Trophoblast cell (in vitro differentiated cells and primary cell): Measurements from ENCODE around the gene RPTOR.

Experiments
- DNase-seq, 2 donors: peaks; one replicate each; pipeline ENCODE4 v3.0.0-alpha.2; 2016
- H2AFZ ChIP-seq: 2 replicates; pipeline ENCODE4 v1.6.1; 2013; ENCODE audit warnings: low read length, moderate library complexity, mild to moderate bottlenecking; ENCODE audit not compliant: insufficient read depth, poor library complexity
- H2AK5ac ChIP-seq: 2 replicates; pipeline ENCODE4 v1.6.1; 2013; ENCODE audit warnings: mild to moderate bottlenecking, low read length
- H2BK120ac ChIP-seq: 2 replicates; pipeline ENCODE4 v1.6.1; 2013; ENCODE audit warnings: low read length, mild to moderate bottlenecking, moderate library complexity; ENCODE audit not compliant: insufficient read depth, poor library complexity
- H2BK12ac ChIP-seq: 2 replicates; pipeline ENCODE4 v1.6.1; 2013; ENCODE audit warnings: mild to moderate bottlenecking, low read length, moderate library complexity
- H2BK5ac ChIP-seq: 2 replicates; pipeline ENCODE4 v1.6.1; 2013; ENCODE audit warnings: low read length, low read depth, moderate library complexity, mild to moderate bottlenecking; ENCODE audit not compliant: poor library complexity
- H3K14ac ChIP-seq: 2 replicates; pipeline ENCODE4 v1.6.1; 2013; ENCODE audit warnings: mild to moderate bottlenecking, low read length
- H3K18ac ChIP-seq: 2 replicates; pipeline ENCODE4 v1.6.1; 2013; ENCODE audit warnings: mild to moderate bottlenecking, low read length
- H3K23ac ChIP-seq: 2 replicates; pipeline ENCODE4 v1.6.1; 2013; ENCODE audit warnings: low read length
- H3K27ac ChIP-seq: 2 replicates; pipeline ENCODE4 v1.5.1; 2013; ENCODE audit warnings: low read depth, mild to moderate bottlenecking, inconsistent platforms, low read length, moderate library complexity
- H3K27me3 ChIP-seq: 2 replicates; pipeline ENCODE4 v1.6.1; 2013; ENCODE audit warnings: inconsistent platforms, mild to moderate bottlenecking, low read length, moderate library complexity; ENCODE audit not compliant: insufficient read depth
- H3K36me3 ChIP-seq, 2 experiments: 1 replicate in 1 of 2; 2 replicates in 1 of 2; pipeline ENCODE4 v1.6.1; 2013; ENCODE audit warnings: low read length in 2 of 2, mild to moderate bottlenecking in 2 of 2, moderate library complexity in 1 of 2; ENCODE audit not compliant: insufficient read depth in 2 of 2, control insufficient read depth in 1 of 2
- H3K4ac ChIP-seq: 2 replicates; pipeline ENCODE4 v1.6.1; 2013; ENCODE audit warnings: low read depth, mild to moderate bottlenecking, low read length, moderate library complexity
- H3K4me1 ChIP-seq, 2 experiments: 1 replicate in 1 of 2; 2 replicates in 1 of 2; pipeline ENCODE4 v1.6.1; 2013; ENCODE audit warnings: low read length in 2 of 2, mild to moderate bottlenecking in 2 of 2, moderate library complexity in 1 of 2; ENCODE audit not compliant: insufficient read depth in 2 of 2, control insufficient read depth in 1 of 2
- H3K4me2 ChIP-seq: 2 replicates; pipeline ENCODE4 v1.6.1; 2013; ENCODE audit warnings: inconsistent platforms, mild to moderate bottlenecking, low read length, moderate library complexity
- H3K4me3 ChIP-seq: 2 replicates; pipeline ENCODE4 v1.5.1; 2013; ENCODE audit warnings: mild to moderate bottlenecking, low read depth, low read length, inconsistent platforms
- H3K79me1 ChIP-seq: one replicate; pipeline ENCODE4 v1.6.1; 2013; ENCODE audit warnings: low read length
- H3K79me2 ChIP-seq: 2 replicates; pipeline ENCODE4 v1.6.1; 2013; ENCODE audit warnings: low read length, mild to moderate bottlenecking; ENCODE audit not compliant: control insufficient read depth, insufficient read depth, poor library complexity
- H3K9ac ChIP-seq: 2 replicates; pipeline ENCODE4 v1.6.1; 2013; ENCODE audit warnings: mild to moderate bottlenecking, low read length
- H3K9me3 ChIP-seq: 2 replicates; pipeline ENCODE4 v1.6.1; 2013; ENCODE audit warnings: low read depth, mild to moderate bottlenecking, control low read depth, inconsistent platforms, low read length; ENCODE audit not compliant: insufficient read depth
- H4K12ac ChIP-seq: 2 replicates; pipeline ENCODE4 v1.6.1; 2013; ENCODE audit warnings: low read depth, mild to moderate bottlenecking, low read length, moderate library complexity
- H4K8ac ChIP-seq: 2 replicates; pipeline ENCODE4 v1.6.1; 2013; ENCODE audit warnings: low read depth, mild to moderate bottlenecking, low read length, moderate library complexity
- H4K91ac ChIP-seq: one replicate; pipeline ENCODE4 v1.6.1; 2013; ENCODE audit warnings: low read depth, mild to moderate bottlenecking, low read length, moderate library complexity
- WGBS: extraction: QIAGEN DNeasy Blood & Tissue Kit; methylation state at CpG from one replicate; pipeline ENCODE4 v1.1.7; 2013; ENCODE audit warnings: missing lambda C conversion rate; ENCODE audit not compliant: insufficient read length, insufficient coverage; ENCODE audit errors: extremely low coverage; 5-methylcytosine and 5-hydroxymethylcytosine counted together

Gene RPTOR

DNA sequence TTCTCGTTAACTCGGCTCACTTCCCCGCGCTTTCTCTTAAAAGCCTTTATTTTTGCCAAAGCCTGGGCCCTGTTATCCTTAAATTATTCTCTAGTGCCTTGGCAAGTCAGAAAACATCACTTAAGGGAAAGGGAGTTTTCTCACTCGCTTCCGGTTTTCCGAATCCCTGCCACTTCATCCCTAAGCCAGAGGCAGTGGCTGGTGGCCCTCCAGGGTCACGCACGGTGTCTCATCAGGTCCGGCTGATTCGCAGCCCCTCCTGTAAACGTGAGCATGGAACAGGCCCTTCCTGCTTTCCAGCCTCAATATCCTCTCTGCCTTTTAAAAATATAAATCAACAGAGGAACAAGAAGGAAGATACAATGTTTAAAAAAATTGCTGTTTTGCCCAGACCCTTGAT, 304.5 kb downstream of the RPTOR start:
- Histone ChIP-seq H3K79me1 (no peaks in the 10 kb centered on the region), H3K4me1 (peaks cover 5 to 7% of the 10 kb centered on the region in 2 experiments), H2BK12ac (no peak overlapping the region), H2AFZ (no peak overlapping the region), H4K91ac (no peak overlapping the region), H3K36me3 (peaks cover 7 to 16% of the 10 kb centered on the region in 2 experiments), H3K27me3 (no peaks in the 10 kb centered on the region), H3K14ac (no peak overlapping the region), H3K23ac (no peak overlapping the region), H3K9ac (no peak overlapping the region), H2AK5ac (no peak overlapping the region), H3K9me3 (peaks cover 4% of the 10 kb centered on the region), H3K4me3 (no peak overlapping the region), H3K27ac (no peak overlapping the region), H4K8ac (no peak overlapping the region), H3K18ac (no peak overlapping the region), H2BK5ac (no peak overlapping the region), H3K4me2 (no peak overlapping the region), H4K12ac (no peak overlapping the region), H3K79me2 (no peaks in the 10 kb centered on the region), H3K4ac (no peak overlapping the region), H2BK120ac (no peak overlapping the region)
- no CpG with 5 or more reads among the region's 12 CpGs for WGBS
- DNase-seq, result no peak

DNA sequence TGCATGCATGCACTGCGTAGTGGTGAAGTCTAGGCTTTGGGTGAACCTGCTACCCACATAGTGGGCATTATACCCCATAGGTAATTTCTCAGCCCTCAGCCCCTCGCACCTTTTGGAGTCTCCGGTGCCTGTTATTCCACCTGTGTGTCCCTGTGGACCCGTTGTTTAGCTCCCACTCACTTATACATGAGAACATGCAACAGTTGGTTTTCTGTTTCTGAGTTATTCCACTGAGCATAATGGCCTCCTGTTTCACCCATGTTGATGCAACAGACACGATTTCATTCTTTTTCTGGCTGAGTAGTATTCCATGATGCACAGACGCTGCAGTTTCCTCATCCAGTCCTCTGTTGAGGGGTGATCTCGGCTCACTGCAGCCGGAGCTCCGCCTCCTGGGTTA, 305.5 kb downstream of the RPTOR start:
- no CpG with 5 or more reads among the region's 9 CpGs for WGBS
- Histone ChIP-seq H3K4me2 (no peak overlapping the region), H2AK5ac (no peak overlapping the region), H3K18ac (no peak overlapping the region), H3K4me1 (peaks cover 5 to 7% of the 10 kb centered on the region in 2 experiments), H2BK12ac (no peak overlapping the region), H3K27ac (no peak overlapping the region), H4K91ac (no peak overlapping the region), H3K79me1 (no peaks in the 10 kb centered on the region), H3K23ac (no peak overlapping the region), H3K9me3 (peaks cover 3% of the 10 kb centered on the region), H3K9ac (no peak overlapping the region), H2BK5ac (no peak overlapping the region), H3K27me3 (no peaks in the 10 kb centered on the region), H4K8ac (no peak overlapping the region), H3K36me3 (peaks cover 7 to 16% of the 10 kb centered on the region in 2 experiments), H2AFZ (no peak overlapping the region), H3K4me3 (no peak overlapping the region), H3K4ac (no peak overlapping the region), H3K14ac (no peak overlapping the region), H3K79me2 (no peaks in the 10 kb centered on the region), H2BK120ac (no peak overlapping the region), H4K12ac (no peak overlapping the region)
- no peak for DNase-seq

DNA sequence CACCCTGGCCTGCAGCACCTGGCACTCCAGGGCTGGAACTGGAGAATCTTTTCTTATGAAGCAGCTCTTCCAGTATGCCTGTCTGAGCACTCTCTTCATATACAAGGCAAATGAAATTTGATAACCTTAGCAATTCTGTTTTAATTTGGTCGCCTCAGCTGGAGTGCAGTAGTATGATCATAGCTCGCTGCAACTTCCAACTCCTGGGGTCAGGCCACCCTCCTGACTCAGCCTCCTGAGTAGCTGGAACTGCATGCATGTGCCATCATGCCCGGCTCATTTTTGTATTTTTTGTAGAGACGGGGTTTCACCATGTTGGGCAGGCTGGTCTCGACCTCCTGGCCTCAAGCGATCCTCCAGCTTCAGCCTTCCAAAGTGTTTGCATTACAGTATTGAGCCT, 306.2 kb downstream of the RPTOR start:
- Histone ChIP-seq H3K36me3 (peaks cover 7 to 16% of the 10 kb centered on the region in 2 experiments), H3K9ac (no peak overlapping the region), H4K8ac (no peak overlapping the region), H3K27me3 (no peaks in the 10 kb centered on the region), H2BK12ac (no peak overlapping the region), H2AK5ac (no peak overlapping the region), H3K4me2 (no peak overlapping the region), H2BK5ac (no peak overlapping the region), H3K4me1 (peaks cover 10 to 11% of the 10 kb centered on the region in 2 experiments), H3K14ac (no peak overlapping the region), H2BK120ac (no peak overlapping the region), H3K9me3 (peaks cover 3% of the 10 kb centered on the region), H3K79me2 (no peaks in the 10 kb centered on the region), H3K79me1 (peaks cover 5% of the 10 kb centered on the region), H4K12ac (no peak overlapping the region), H3K4me3 (no peak overlapping the region), H3K27ac (no peak overlapping the region), H4K91ac (no peak overlapping the region), H2AFZ (no peak overlapping the region), H3K18ac (no peak overlapping the region), H3K4ac (no peak overlapping the region), H3K23ac (no peak overlapping the region)
- DNase-seq, result no peak
- no CpG with 5 or more reads among the region's 6 CpGs for WGBS

DNA sequence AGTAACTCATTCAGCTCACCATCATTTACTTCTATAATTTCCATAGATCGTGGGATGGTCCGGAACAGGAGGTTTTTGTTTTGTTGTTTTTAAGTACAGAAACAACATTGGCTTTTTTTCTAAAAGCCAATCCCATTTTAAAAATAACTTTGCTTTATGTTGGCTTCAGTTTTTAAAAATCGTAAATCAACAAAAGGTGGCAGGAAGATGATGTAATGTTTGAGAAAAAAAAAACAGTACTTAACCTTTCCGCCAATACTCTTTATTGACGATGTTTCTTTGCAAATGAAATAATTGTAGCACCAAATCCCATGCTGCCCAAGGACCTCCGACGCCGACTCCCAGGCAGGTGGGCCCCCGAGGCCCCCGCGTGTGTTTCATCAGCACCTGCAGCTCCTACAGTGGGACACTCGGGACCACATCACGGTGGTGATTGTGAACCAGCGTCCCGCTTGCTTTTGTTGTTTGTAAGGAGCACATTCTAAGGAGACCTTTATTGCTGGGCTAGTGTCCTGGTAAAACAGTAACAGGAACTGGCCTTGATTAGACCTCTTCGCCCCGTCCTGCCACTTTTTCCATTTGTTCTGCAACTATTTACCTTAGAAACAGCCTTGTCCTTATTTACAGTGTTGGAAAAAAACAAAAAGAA, 306.8 kb downstream of the RPTOR start:
- H4K91ac ChIP-seq, result no peak overlapping the region
- no peaks in the 10 kb centered on the region for H3K79me2 ChIP-seq
- no peak overlapping the region for H2BK120ac ChIP-seq
- DNase-seq, result no peak
- peaks cover 6% of the 10 kb centered on the region for H3K79me1 ChIP-seq
- no peak overlapping the region for H3K4me2 ChIP-seq
- H2AK5ac ChIP-seq, result no peak overlapping the region
- no peak overlapping the region for H2AFZ ChIP-seq
- H4K8ac ChIP-seq, result no peak overlapping the region
- H3K9ac ChIP-seq, result no peak overlapping the region
- H3K36me3 ChIP-seq, result peaks cover 6 to 15% of the 10 kb centered on the region in 2 experiments
- no peak overlapping the region for H3K18ac ChIP-seq
- no CpG with 5 or more reads among the region's 17 CpGs for WGBS
- H3K4ac ChIP-seq, result no peak overlapping the region
- peaks cover 3% of the 10 kb centered on the region for H3K9me3 ChIP-seq
- H2BK5ac ChIP-seq, result no peak overlapping the region
- no peak overlapping the region for H3K27ac ChIP-seq
- H3K4me1 ChIP-seq, result peaks cover 13 to 14% of the 10 kb centered on the region in 2 experiments
- H3K4me3 ChIP-seq, result no peak overlapping the region
- H4K12ac ChIP-seq, result no peak overlapping the region
- H3K27me3 ChIP-seq, result no peaks in the 10 kb centered on the region
- no peak overlapping the region for H2BK12ac ChIP-seq
- no peak overlapping the region for H3K23ac ChIP-seq
- no peak overlapping the region for H3K14ac ChIP-seq
